ENCODE results near the gene CBLC. TPM values are rescaled to one million over a fixed set of nuclear protein-coding genes. Genes with fewer than 3 reads are reported as not detected.

The CBLC gene
- polyA plus RNA-seq, 1 of the 3 experiments (the other 2 are of a cell fraction), result not detected

GRCh38 chr19:44807162-44807561 is 29.5 kb downstream of the CBLC start:
- TF ChIP-seq USF1 (IDR thresholded peaks at IDR 0.05; ENCODE audit: borderline replicate concordance, low read depth) (no peak), FOXJ3 (CRISPR knock-in tag; IDR thresholded peaks at IDR 0.05) (no peak), GATA2 (CRISPR knock-in tag; IDR thresholded peaks at IDR 0.05) (no peak), NRF1 (IDR thresholded peaks at IDR 0.05; ENCODE audit: low read depth, low read length) (no peak), POLR2AphosphoS5 (IDR thresholded peaks at IDR 0.05; ENCODE audit: low read depth, low read length) (no peak), EZH2phosphoT487 (IDR thresholded peaks at IDR 0.05; ENCODE audit: borderline replicate concordance, low read depth) (no peak), MAX (IDR thresholded peaks at IDR 0.05; ENCODE audit: low read depth) (no peak), EP300 (IDR thresholded peaks at IDR 0.05; ENCODE audit: borderline replicate concordance in 1 of 2, low read depth in 1 of 2, low read length in 1 of 2) (no peak), SMC3 (IDR thresholded peaks at IDR 0.05; ENCODE audit: low read depth, low read length) (no peak), MXI1 (IDR thresholded peaks at IDR 0.05; ENCODE audit: low read depth, low read length) (no peak), FOSL2 (IDR thresholded peaks at IDR 0.05; ENCODE audit: borderline replicate concordance, low read depth) (no peak), MEF2A (IDR thresholded peaks at IDR 0.05; ENCODE audit: borderline replicate concordance, low read depth) (no peak), ELF1 (IDR thresholded peaks at IDR 0.05) (no peak), REST (IDR thresholded peaks at IDR 0.05; ENCODE audit: low read depth, low read length) (no peak), TEAD4 (IDR thresholded peaks at IDR 0.05; ENCODE audit: borderline replicate concordance, insufficient read depth) (no peak), TAF1 (IDR thresholded peaks at IDR 0.05; ENCODE audit: borderline replicate concordance, low read depth, low read length) (no peak), PBX3 (IDR thresholded peaks at IDR 0.05) (no peak), RCOR1 (IDR thresholded peaks at IDR 0.05; ENCODE audit: low read length) (no peak), USF2 (IDR thresholded peaks at IDR 0.05; ENCODE audit: borderline replicate concordance, low read depth, low read length) (no peak), RAD21 (IDR thresholded peaks at IDR 0.05; ENCODE audit: low read length) (no peak)
- WGBS (ENCODE audit: low lambda C conversion rate), result 22% methylated on average over 4 of the region's 5 CpGs

More at GRCh38 chr19:44807162-44807561, 29.5 kb downstream of the CBLC start:
- Histone ChIP-seq H3K27me3 (ENCODE audit: insufficient read depth) (peaks cover 50% of the 10 kb centered on the region), H3K36me3 (replicated peaks in 1 of 2; ENCODE audit: control insufficient read depth in 1 of 2, insufficient read depth in 2 of 2, low read length in 1 of 2) (no peaks in the 10 kb centered on the region), H3K9me2 (no peaks in the 10 kb centered on the region), H3F3A (replicated peaks; ENCODE audit: insufficient read depth) (peaks cover 8% of the 10 kb centered on the region), H3K27ac (ENCODE audit: low read depth in 2 of 2, low read length in 1 of 2) (no peak overlapping the region), H3K4me1 (ENCODE audit: control insufficient read depth in 1 of 2, insufficient read depth in 2 of 2, low read depth in 1 of 2, low read length in 1 of 2) (peaks cover 8 to 13% of the 10 kb centered on the region in 2 experiments; a peak in 2 of 4 replicates), H3K9ac (no peak overlapping the region), H2AFZ (ENCODE audit: low read depth) (no peak overlapping the region), H3K79me2 (ENCODE audit: insufficient read depth) (no peaks in the 10 kb centered on the region), H3K4me2 (no peak overlapping the region), H3K4me3 (ENCODE audit: low read depth in 2 of 2, low read length in 1 of 2) (no peak overlapping the region), H4K20me1 (ENCODE audit: insufficient read depth) (no peaks in the 10 kb centered on the region), H3K9me3 (no peaks in the 10 kb centered on the region)
- DNase-seq, result no peak
- ChIA-PET POLR2A (no interaction called here), CTCF (interaction anchor here (0.5 to 9.3 kb wide), 15 partner anchors 9 to 117 kb away, joined by 3 to 70 read pairs (median 4); no protein-coding TSS in a partner anchor)

All from SK-N-SH (cell line).